Fibroblast of pulmonary artery (primary cell): Measurements from ENCODE around the gene CYB561.

ENCODE experiments used
- DNase-seq: peaks from one replicate; pipeline ENCODE4 v3.0.0-alpha.2; 2010; ENCODE audit warnings: low read depth
- H3K4me3 ChIP-seq: replicated peaks from 2 replicates; pipeline ENCODE4 v1.5.1; 2011; ENCODE audit warnings: low read depth, mild to moderate bottlenecking, control low read depth, low read length, moderate library complexity
- TF ChIP-seq, protein P1 (sequence below): IDR thresholded peaks from 2 replicates; pipeline ENCODE4 v1.5.1; 2011; ENCODE audit warnings: mild to moderate bottlenecking, control low read depth, low read length, inconsistent platforms; ENCODE audit errors: missing control alignments

Gene CYB561

DNA sequence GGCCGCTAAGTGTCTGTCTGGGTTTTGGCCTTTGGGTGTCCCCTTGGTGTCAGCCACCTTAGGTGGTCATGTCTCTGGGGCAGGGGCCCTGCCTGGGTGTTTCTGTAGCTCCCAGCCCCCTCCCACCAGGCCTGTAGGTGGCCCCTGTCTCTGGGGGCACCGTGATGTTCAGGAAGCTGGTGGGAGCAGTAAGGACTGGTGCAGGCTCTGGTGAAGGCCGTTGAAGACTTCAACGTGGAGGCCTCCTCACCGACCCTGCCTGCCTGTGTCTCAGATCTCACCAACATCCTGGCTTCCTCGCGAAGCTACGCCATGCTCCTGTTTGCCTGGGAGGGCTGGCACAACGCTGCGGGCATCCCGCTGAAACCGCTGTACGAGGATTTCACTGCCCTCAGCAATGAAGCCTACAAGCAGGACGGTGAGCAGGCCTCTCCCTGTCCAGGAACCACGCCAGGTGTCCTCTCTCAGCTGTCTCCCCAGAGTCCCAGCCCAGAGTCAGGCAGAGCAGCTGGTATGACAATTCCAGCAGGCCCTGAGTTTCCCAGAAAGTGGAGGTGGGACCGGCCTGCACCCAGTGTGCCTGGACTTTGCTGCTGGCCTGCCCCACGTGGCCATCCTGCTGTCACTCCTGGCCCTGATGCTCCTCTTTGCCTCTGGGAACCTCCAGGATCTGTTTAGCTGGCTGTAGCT is 33.5 kb upstream of the CYB561 start:
- TF ChIP-seq, protein P1, sequence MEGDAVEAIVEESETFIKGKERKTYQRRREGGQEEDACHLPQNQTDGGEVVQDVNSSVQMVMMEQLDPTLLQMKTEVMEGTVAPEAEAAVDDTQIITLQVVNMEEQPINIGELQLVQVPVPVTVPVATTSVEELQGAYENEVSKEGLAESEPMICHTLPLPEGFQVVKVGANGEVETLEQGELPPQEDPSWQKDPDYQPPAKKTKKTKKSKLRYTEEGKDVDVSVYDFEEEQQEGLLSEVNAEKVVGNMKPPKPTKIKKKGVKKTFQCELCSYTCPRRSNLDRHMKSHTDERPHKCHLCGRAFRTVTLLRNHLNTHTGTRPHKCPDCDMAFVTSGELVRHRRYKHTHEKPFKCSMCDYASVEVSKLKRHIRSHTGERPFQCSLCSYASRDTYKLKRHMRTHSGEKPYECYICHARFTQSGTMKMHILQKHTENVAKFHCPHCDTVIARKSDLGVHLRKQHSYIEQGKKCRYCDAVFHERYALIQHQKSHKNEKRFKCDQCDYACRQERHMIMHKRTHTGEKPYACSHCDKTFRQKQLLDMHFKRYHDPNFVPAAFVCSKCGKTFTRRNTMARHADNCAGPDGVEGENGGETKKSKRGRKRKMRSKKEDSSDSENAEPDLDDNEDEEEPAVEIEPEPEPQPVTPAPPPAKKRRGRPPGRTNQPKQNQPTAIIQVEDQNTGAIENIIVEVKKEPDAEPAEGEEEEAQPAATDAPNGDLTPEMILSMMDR: no peak
- H3K4me3 ChIP-seq: no peak overlapping the region
- no peak for DNase-seq

GRCh38 chr17:63478814-63479494 is 32.8 kb upstream of the CYB561 start:
- peak; percentile 95 for DNase-seq
- TF ChIP-seq, protein P1: peak; percentile 95
- no peak overlapping the region for H3K4me3 ChIP-seq

GRCh38 chr17:63477480-63478440 is 31.7 kb upstream of the CYB561 start:
- DNase-seq: no peak
- TF ChIP-seq, protein P1: no peak
- H3K4me3 ChIP-seq: peak overlapping the region; percentile 39

DNA sequence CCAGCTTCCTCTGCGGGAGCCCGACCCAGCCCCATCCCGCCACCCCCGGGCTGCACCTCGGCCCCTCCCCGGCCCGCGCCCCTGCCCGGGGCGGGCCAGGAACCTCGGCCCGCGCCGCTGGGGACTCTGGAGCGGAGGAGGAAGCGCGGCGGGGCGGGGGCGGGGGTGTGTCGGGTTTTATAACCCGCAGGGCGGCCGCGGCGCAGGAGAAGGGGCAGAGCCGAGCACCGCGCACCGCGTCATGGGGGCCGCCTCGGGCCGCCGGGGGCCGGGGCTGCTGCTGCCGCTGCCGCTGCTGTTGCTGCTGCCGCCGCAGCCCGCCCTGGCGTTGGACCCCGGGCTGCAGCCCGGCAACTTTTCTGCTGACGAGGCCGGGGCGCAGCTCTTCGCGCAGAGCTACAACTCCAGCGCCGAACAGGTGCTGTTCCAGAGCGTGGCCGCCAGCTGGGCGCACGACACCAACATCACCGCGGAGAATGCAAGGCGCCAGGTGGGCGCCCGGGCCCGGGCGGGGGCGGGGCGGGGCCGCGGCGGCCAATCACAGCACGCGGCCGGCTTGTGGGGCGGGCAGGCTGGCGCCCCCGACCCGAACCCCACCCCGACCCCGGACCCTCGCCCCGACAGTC is 30.9 kb upstream of the CYB561 start, which contains the start of gene ACE:
Gene ACE (plus strand): TSS at position 208 of the 626 bp plus-strand sequence. CDS start 34 bp downstream, at position 242.
- DNase-seq: no peak
- peak within 1 kb of the TSS; percentile 39 for H3K4me3 ChIP-seq
- TF ChIP-seq, protein P1: no peak

GRCh38 chr17:63476459-63476853 is 30.4 kb upstream of the CYB561 start:
- TF ChIP-seq, protein P1: no peak
- no peak for DNase-seq
- H3K4me3 ChIP-seq: no peak overlapping the region
